Keratinocyte (primary cell): Measurements from ENCODE around the gene ZDHHC22.

Experiments
- EZH2 ChIP-seq: IDR thresholded peaks from one replicate; pipeline ENCODE4 v1.6.1; 2012; ENCODE audit warnings: inconsistent platforms, mild to moderate bottlenecking, low read length, moderate library complexity
- TF ChIP-seq, protein P1 (sequence below), 3 experiments: IDR thresholded peaks in 1 of 3; conservative IDR thresholded peaks in 1 of 3; optimal IDR thresholded peaks in 1 of 3; 2 replicates in 2 of 3; 3 replicates in 1 of 3; pipeline versions ENCODE3 to v1.5.1; 2011; ENCODE audit warnings: low read length in 3 of 3, mild to moderate bottlenecking in 3 of 3, moderate library complexity in 2 of 3, control low read depth in 1 of 3, inconsistent platforms in 1 of 3; ENCODE audit not compliant: insufficient read depth in 2 of 3; ENCODE audit errors: extremely low read depth in 1 of 3

DNA sequence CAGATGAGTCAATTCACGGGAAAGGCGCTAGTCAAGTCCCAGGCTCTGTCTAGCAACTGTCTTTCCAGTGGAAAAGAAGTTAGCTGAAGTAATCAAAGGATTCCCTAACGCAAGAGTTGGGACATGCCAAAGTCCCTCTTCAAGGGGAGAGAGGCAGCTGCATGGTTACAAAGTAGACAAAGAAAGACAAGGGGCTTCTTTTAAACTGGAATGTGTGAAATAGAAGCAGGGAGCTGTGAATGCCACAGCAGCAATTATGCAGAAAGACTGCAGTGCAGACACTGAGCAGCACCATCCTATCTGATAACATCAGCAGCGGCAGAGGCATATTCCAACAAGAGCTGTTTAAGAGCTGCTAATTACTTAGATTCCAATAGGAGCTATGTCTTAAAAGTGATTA is 56.1 kb downstream of the ZDHHC22 start:
- TF ChIP-seq, protein P1, sequence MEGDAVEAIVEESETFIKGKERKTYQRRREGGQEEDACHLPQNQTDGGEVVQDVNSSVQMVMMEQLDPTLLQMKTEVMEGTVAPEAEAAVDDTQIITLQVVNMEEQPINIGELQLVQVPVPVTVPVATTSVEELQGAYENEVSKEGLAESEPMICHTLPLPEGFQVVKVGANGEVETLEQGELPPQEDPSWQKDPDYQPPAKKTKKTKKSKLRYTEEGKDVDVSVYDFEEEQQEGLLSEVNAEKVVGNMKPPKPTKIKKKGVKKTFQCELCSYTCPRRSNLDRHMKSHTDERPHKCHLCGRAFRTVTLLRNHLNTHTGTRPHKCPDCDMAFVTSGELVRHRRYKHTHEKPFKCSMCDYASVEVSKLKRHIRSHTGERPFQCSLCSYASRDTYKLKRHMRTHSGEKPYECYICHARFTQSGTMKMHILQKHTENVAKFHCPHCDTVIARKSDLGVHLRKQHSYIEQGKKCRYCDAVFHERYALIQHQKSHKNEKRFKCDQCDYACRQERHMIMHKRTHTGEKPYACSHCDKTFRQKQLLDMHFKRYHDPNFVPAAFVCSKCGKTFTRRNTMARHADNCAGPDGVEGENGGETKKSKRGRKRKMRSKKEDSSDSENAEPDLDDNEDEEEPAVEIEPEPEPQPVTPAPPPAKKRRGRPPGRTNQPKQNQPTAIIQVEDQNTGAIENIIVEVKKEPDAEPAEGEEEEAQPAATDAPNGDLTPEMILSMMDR (optimal IDR thresholded peaks at IDR 0.05 in 1 of 3, IDR thresholded peaks at IDR 0.05 in 1 of 3, conservative IDR thresholded peaks at IDR 0.05 in 1 of 3; ENCODE audit: extremely low read depth in 1 of 3, insufficient read depth in 2 of 3, low read length in 3 of 3), result no peak
- no peak for TF ChIP-seq EZH2
